ENCODE measurements around the gene GTF2H4.

DNA sequence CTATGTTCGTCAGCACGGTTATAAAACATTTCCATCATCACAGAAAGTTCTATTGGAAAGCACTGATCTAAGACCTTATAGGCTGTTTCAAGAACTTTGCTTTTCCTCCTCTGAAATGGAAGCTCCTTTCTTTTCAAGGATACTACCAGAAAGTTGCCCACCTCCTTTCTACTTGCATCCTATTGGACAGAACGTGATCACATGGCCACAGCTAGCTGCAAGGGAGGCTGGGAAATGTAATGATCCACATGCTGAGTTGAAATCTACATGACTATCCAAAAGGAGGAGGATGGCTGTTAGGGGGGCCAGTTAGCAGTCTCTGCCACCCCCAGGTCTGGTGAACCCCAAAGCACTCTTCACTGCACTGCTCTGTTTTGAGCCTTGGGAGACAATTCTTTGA lies 20.7 kb downstream of the GTF2H4 start:
- TF ChIP-seq POLR2AphosphoS5 (IDR thresholded peaks at IDR 0.05): no peak
- TF ChIP-seq, protein P1, sequence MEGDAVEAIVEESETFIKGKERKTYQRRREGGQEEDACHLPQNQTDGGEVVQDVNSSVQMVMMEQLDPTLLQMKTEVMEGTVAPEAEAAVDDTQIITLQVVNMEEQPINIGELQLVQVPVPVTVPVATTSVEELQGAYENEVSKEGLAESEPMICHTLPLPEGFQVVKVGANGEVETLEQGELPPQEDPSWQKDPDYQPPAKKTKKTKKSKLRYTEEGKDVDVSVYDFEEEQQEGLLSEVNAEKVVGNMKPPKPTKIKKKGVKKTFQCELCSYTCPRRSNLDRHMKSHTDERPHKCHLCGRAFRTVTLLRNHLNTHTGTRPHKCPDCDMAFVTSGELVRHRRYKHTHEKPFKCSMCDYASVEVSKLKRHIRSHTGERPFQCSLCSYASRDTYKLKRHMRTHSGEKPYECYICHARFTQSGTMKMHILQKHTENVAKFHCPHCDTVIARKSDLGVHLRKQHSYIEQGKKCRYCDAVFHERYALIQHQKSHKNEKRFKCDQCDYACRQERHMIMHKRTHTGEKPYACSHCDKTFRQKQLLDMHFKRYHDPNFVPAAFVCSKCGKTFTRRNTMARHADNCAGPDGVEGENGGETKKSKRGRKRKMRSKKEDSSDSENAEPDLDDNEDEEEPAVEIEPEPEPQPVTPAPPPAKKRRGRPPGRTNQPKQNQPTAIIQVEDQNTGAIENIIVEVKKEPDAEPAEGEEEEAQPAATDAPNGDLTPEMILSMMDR (IDR thresholded peaks at IDR 0.05): no peak

All from gastroesophageal sphincter (tissue), 3 donors.